Activated naive CD4-positive, alpha-beta T cell treated with anti-CD3 and anti-CD28 coated beads for 36 hours (primary cell): Measurements from ENCODE around the gene SUMF1. TPM values are rescaled to one million over a fixed set of nuclear protein-coding genes. Genes with fewer than 3 reads are reported as not detected.

ENCODE experiments used
- CTCF ChIA-PET: fragments of 350-600 bp; sonication (Branson Sonifier 250); formaldehyde crosslinking; loops from one replicate; lab custom pipeline; 2021; ENCODE audit warnings: antibody characterized with exemption; lab: Charles Lee
- DNase-seq: peaks from one replicate; pipeline ENCODE4 v3.0.0-alpha.2; 2020
- H3K27ac Mint-ChIP-seq: one replicate; pipeline ENCODE4 v1.8.0; 2021; ENCODE audit warnings: mild to moderate bottlenecking, mixed read lengths
- H3K27me3 Mint-ChIP-seq: one replicate; pipeline ENCODE4 v1.8.0; 2021; ENCODE audit warnings: low read depth, mixed read lengths
- H3K36me3 Mint-ChIP-seq: one replicate; pipeline ENCODE4 v1.8.0; 2021; ENCODE audit warnings: low read depth, mixed read lengths
- H3K4me1 Mint-ChIP-seq: one replicate; pipeline ENCODE4 v1.8.0; 2021; ENCODE audit warnings: low read depth, mixed read lengths
- H3K4me3 Mint-ChIP-seq: one replicate; pipeline ENCODE4 v1.8.0; 2021; ENCODE audit warnings: mild to moderate bottlenecking, moderate library complexity, mixed read lengths
- H3K9me3 Mint-ChIP-seq: one replicate; pipeline ENCODE4 v1.8.0; 2021; ENCODE audit warnings: mixed read lengths
- intact Hi-C: fragments of 100-400 bp; cut with micrococcal nuclease; formaldehyde crosslinking; loops from one replicate; pipeline ENCODE4 v1.15.1; 2023
- total RNA-seq, 2 experiments: library from RNA; stranded (reverse); gene quantifications; one replicate each; pipeline ENCODE4 v1.2.3, GENCODE V29; 2021

SUMF1 gene
- total RNA-seq, 2 experiments from 2014 or later: 3.9 to 5.0 TPM

DNA sequence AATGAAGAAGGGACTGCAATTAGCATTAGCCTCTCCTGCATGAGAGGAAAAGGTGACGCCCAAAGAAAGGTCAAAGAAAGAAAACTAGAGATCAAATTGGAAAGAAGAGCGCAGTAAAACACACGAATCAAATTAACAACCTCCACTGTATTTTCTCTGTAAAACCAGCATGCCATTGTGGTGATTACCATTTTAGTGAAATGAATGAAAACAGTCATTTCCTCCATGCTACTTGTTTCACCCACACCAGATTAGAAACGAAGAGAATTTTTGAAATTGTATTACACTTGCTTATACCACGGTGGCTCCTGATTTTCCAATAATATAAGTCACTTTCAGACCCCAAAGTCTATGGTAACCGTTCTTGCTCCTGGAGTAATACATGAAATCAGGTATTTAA, 71.6 kb downstream of the SUMF1 start:
- Mint-ChIP-seq H3K4me3 (no peak overlapping the region), H3K9me3 (peaks cover 2% of the 10 kb centered on the region), H3K27ac (no peak overlapping the region), H3K36me3 (peaks cover 24% of the 10 kb centered on the region), H3K4me1 (peaks cover 8% of the 10 kb centered on the region), H3K27me3 (no peaks in the 10 kb centered on the region)
- CTCF ChIA-PET: no interaction called here
- intact Hi-C loops: no loop called here
- no peak for DNase-seq

DNA sequence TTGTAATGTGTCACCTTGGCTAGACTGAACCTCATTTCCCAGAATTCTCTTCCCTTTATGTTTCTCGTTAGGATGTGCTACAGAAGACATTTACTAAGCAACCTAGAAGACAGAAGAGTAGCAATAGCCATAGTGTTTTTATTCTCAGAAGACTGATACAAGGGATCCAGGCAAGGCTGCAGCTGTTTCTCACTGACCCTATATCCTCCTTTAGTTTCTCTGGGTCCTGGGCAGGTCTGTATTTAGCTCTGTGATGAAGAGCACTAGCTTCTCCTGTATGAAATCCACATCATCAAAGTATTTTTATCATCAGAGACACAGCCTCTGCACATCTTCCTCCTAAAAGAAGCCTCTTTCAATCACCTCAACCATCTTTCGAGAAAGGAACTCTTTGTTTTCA, 72.5 kb downstream of the SUMF1 start:
- Mint-ChIP-seq H3K4me1 (peaks cover 8% of the 10 kb centered on the region), H3K27ac (no peak overlapping the region), H3K4me3 (no peak overlapping the region), H3K27me3 (no peaks in the 10 kb centered on the region), H3K9me3 (peaks cover 2% of the 10 kb centered on the region), H3K36me3 (peaks cover 23% of the 10 kb centered on the region)
- intact Hi-C loops: no loop called here
- DNase-seq: no peak
- CTCF ChIA-PET: interaction anchor here (1.0 kb wide), 1 partner anchor 43 kb away, joined by 3 read pairs; no protein-coding TSS in a partner anchor

DNA sequence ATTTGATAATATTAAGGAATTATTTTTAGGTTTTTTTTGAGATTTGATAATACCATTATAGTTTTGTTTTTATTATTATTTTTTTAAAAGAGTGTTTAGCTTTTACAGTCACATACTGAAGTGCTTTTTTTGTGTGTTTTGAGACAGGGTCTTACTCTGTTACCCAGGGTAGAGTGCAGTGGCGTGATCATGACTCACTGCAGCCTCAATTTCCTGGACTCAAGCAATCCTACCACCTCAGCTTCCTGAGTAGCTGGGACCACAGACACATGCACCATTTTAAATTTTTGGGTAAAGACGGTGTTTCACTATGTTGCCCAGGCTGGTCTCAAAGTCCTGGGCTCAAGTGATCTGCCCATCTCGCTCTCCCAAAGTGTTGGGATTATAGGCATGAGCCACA, 73.0 kb downstream of the SUMF1 start:
- CTCF ChIA-PET: interaction anchor here (1.0 kb wide), 1 partner anchor 43 kb away, joined by 3 read pairs; no protein-coding TSS in a partner anchor
- no peak overlapping the region for H3K4me3 Mint-ChIP-seq
- H3K27me3 Mint-ChIP-seq: no peaks in the 10 kb centered on the region
- H3K27ac Mint-ChIP-seq: no peak overlapping the region
- intact Hi-C loops: no loop called here
- H3K36me3 Mint-ChIP-seq: peaks cover 26% of the 10 kb centered on the region
- H3K4me1 Mint-ChIP-seq: peaks cover 12% of the 10 kb centered on the region
- peaks cover 2% of the 10 kb centered on the region for H3K9me3 Mint-ChIP-seq
- peak; percentile 17 for DNase-seq

GRCh38 chr3:4392992-4393391, 74.1 kb downstream of the SUMF1 start:
- Mint-ChIP-seq H3K27ac (no peak overlapping the region), H3K27me3 (no peaks in the 10 kb centered on the region), H3K4me3 (no peak overlapping the region), H3K36me3 (peaks cover 26% of the 10 kb centered on the region), H3K9me3 (peaks cover 2% of the 10 kb centered on the region), H3K4me1 (peaks cover 18% of the 10 kb centered on the region)
- no peak for DNase-seq
- intact Hi-C loops: no loop called here
- CTCF ChIA-PET: no interaction called here

DNA sequence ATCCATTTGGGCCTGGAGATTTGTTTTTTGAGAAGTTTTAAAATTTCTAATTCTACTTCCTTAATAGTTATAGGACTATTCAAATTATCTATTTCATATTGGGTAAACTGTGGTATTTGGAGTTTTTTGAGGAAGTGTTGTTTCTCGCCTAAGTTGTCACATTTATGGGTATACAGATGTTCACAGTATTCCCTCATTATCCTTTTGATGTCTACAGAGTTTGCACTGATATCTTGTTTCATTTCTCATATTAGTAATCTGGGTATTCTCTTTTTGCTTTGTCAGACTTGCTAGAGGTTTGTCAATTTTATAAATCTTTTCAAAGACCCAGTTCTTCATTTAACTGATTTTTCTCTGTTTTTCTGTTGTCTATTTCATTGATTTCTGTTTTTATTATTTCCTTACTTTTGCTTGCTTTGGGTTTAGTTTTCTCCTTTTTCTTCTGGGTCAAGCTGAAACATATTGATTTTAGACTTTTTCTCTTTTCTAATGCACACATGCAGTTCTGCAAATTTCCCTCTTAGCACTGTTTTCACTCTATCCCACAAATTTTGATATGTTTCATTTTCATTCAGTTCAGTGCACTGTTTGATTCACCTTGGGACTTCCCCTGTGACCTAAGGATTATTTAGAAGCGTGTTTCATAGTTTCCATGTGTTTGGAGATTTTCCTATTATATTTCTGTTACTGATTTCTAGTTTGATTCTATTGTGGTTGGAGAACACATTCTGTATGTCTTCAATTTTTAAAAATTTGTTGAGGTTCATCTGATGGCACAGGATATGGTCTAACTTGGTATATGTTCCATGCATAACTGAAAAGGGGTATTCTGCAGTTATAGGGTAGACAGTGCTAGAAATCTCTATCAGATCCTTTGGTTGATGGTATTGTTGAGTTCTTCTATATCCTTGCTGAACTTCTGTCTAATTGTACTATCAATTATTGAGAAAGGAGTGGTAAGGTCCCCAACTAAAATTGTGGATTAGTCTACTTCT, 79.6 kb downstream of the SUMF1 start:
- no peak overlapping the region for H3K4me3 Mint-ChIP-seq
- intact Hi-C loops: loop anchor here (1.0 to 5.0 kb wide), 8 partner anchors 23 to 635 kb away; partner anchors contain the start of gene ITPR1
- DNase-seq: no peak
- no peaks in the 10 kb centered on the region for H3K27me3 Mint-ChIP-seq
- CTCF ChIA-PET: interaction anchor here (1.1 kb wide), 1 partner anchor 197 kb away, joined by 3 read pairs; no protein-coding TSS in a partner anchor
- H3K36me3 Mint-ChIP-seq: peaks cover 14% of the 10 kb centered on the region
- H3K27ac Mint-ChIP-seq: peak overlapping the region; percentile 39
- H3K9me3 Mint-ChIP-seq: peaks cover 2% of the 10 kb centered on the region
- H3K4me1 Mint-ChIP-seq: peaks cover 26% of the 10 kb centered on the region

GRCh38 chr3:4385201-4385600, 81.9 kb downstream of the SUMF1 start:
- no peak overlapping the region for H3K27ac Mint-ChIP-seq
- no peak for DNase-seq
- H3K4me3 Mint-ChIP-seq: no peak overlapping the region
- CTCF ChIA-PET: no interaction called here
- H3K36me3 Mint-ChIP-seq: peaks cover 8% of the 10 kb centered on the region
- no peaks in the 10 kb centered on the region for H3K27me3 Mint-ChIP-seq
- intact Hi-C loops: loop anchor here (5.0 kb wide), 1 partner anchor 422 kb away; no protein-coding TSS in a partner anchor
- H3K9me3 Mint-ChIP-seq: no peaks in the 10 kb centered on the region
- peaks cover 26% of the 10 kb centered on the region for H3K4me1 Mint-ChIP-seq

DNA sequence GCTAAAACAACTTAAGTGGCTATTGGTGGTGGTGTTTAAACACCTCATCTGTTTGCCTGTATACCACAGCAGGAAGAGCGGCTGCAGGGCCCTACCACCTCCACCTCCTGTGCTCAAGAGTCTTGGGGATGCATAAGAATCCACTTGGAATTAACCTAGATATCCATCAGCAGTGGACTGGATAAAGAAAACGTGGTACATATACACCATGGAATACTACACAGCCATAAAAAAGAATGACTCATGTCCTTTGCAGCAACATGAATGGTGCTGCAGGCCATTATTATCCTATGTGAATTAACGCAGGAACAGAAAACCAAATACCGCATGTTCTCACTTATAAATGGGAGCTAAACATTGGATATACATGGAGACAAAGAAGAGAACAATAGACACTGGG, 87.1 kb downstream of the SUMF1 start:
- intact Hi-C loops: no loop called here
- CTCF ChIA-PET: no interaction called here

GRCh38 chr3:4376499-4376898, 90.6 kb downstream of the SUMF1 start:
- CTCF ChIA-PET: no interaction called here
- no peaks in the 10 kb centered on the region for H3K4me1 Mint-ChIP-seq
- H3K36me3 Mint-ChIP-seq: peaks cover 46% of the 10 kb centered on the region
- no peaks in the 10 kb centered on the region for H3K27me3 Mint-ChIP-seq
- no peak for DNase-seq
- intact Hi-C loops: no loop called here
- H3K9me3 Mint-ChIP-seq: peaks cover 13% of the 10 kb centered on the region
- H3K27ac Mint-ChIP-seq: no peak overlapping the region
- no peak overlapping the region for H3K4me3 Mint-ChIP-seq

More for the DNA sequence above, 87.1 kb downstream of the SUMF1 start:
- Mint-ChIP-seq H3K4me3 (no peak overlapping the region), H3K27ac (no peak overlapping the region), H3K36me3 (peaks cover 29% of the 10 kb centered on the region), H3K27me3 (no peaks in the 10 kb centered on the region), H3K9me3 (peaks cover 7% of the 10 kb centered on the region), H3K4me1 (no peaks in the 10 kb centered on the region)
- no peak for DNase-seq

GRCh38 chr3:4375911-4376310, 91.2 kb downstream of the SUMF1 start:
- Mint-ChIP-seq H3K4me3 (no peak overlapping the region), H3K9me3 (peaks cover 13% of the 10 kb centered on the region), H3K36me3 (peaks cover 49% of the 10 kb centered on the region), H3K27ac (no peak overlapping the region), H3K4me1 (no peaks in the 10 kb centered on the region), H3K27me3 (no peaks in the 10 kb centered on the region)
- intact Hi-C loops: no loop called here
- no peak for DNase-seq
- CTCF ChIA-PET: interaction anchor here (2.4 kb wide), 1 partner anchor 258 kb away, joined by 6 read pairs; no protein-coding TSS in a partner anchor

- Mint-ChIP-seq H3K36me3 (peaks cover 42% of the 10 kb centered on the region), H3K9me3 (peaks cover 13% of the 10 kb centered on the region), H3K4me3 (no peak overlapping the region), H3K27ac (no peak overlapping the region), H3K4me1 (no peaks in the 10 kb centered on the region), H3K27me3 (no peaks in the 10 kb centered on the region)
- no peak for DNase-seq
- intact Hi-C loops: no loop called here
- CTCF ChIA-PET: interaction anchor here (0.6 to 2.4 kb wide), 3 partner anchors 23 to 260 kb away, joined by 4 to 6 read pairs (median 5); no protein-coding TSS in a partner anchor
Observed at GRCh38 chr3:4373669-4374068, 93.4 kb downstream of the SUMF1 start.

GRCh38 chr3:4362523-4362922, 104.5 kb downstream of the SUMF1 start:
- CTCF ChIA-PET: no interaction called here
- no peaks in the 10 kb centered on the region for H3K4me1 Mint-ChIP-seq
- H3K4me3 Mint-ChIP-seq: no peak overlapping the region
- no peaks in the 10 kb centered on the region for H3K27me3 Mint-ChIP-seq
- no peak for DNase-seq
- H3K36me3 Mint-ChIP-seq: peaks cover 1% of the 10 kb centered on the region
- intact Hi-C loops: no loop called here
- no peak overlapping the region for H3K27ac Mint-ChIP-seq
- H3K9me3 Mint-ChIP-seq: no peaks in the 10 kb centered on the region

GRCh38 chr3:4360817-4361216, 106.3 kb downstream of the SUMF1 start:
- CTCF ChIA-PET: no interaction called here
- DNase-seq: no peak
- intact Hi-C loops: no loop called here
- Mint-ChIP-seq H3K27me3 (no peaks in the 10 kb centered on the region), H3K4me3 (no peak overlapping the region), H3K4me1 (no peaks in the 10 kb centered on the region), H3K27ac (no peak overlapping the region), H3K36me3 (peaks cover 1% of the 10 kb centered on the region), H3K9me3 (no peaks in the 10 kb centered on the region)
